Stimulated activated CD4-positive, alpha-beta T cell treated with anti-CD3 and anti-CD28 coated beads, Interleukin-15, amount 100 ng/mL, for 1 hour (primary cell): ENCODE data around the gene BCL11B.

Experiments
- DNase-seq, 2 donors: peaks; one replicate each; pipeline ENCODE4 v3.0.0-alpha.2; 2020; ENCODE audit warnings: low read depth in 1 of 2, low spot score in 1 of 2

Gene BCL11B

DNA sequence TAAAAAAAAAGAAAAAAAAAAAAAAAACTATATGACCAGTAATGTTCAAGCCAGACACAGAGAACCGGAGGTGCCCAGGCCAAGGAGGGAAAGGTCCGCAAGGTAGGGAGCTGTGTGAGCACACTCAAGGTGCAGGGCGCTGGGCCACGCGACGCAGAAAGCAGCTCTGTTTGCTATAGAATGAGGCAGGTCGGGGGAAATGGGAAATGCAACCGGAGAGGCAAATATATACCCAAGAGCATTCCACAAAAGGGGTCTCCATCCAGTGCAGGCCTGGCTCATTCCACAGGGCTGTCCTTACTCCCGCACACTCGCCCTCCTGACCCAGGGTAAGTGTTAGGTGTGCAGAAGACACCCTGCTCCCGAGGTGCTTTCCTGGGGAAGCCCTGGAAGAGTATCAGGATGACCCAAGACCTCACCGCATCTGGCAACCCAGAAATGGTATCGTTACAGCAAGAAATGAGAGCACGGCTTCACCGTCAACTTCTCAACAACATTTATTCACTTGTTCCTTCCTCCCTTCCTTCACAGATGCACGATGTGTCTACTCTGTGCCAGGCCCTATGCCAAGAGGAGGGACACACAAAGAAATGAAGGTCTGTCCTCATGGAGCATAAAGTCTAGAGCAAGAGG, 86.4 kb downstream of the BCL11B start:
- DNase-seq = no peak

DNA sequence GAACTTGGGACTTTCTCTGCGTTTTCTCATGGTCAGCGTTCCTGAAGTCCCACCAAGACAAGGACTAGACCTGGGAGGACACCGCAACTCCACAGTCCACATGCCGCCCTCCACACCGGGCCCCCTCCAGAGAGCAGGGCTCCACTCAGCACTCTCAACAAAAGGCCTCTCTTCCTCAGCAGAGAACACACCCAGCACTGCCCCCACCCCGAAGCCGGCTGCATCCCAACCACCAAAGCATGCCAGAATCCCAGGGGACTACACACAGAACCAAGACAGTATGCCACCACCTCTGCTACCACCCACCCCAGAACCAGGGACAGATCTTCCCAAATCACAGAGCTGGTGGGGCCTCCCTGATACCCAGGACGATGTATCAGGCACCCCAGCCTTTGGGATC, 88.3 kb downstream of the BCL11B start:
- DNase-seq = no peak

DNA sequence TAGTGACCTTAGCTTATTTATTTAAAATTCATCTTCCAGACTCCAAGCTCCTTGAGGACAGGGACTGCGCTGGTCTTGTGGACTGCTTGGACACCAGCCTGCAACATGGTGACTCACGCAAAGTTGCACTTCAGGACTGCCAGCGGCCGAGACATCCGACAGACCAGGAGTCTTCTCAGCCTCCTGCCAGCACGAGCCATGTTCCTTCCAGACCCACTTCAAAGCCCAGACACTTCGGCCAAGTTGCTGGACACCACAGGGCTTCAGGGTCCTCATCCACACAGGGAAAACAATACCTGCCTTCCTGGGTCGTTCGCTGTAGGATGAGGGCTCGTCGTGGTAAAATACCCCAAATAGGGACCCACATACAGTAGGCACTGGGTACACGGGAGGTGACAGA, 88.7 kb downstream of the BCL11B start:
- DNase-seq = no peak

DNA sequence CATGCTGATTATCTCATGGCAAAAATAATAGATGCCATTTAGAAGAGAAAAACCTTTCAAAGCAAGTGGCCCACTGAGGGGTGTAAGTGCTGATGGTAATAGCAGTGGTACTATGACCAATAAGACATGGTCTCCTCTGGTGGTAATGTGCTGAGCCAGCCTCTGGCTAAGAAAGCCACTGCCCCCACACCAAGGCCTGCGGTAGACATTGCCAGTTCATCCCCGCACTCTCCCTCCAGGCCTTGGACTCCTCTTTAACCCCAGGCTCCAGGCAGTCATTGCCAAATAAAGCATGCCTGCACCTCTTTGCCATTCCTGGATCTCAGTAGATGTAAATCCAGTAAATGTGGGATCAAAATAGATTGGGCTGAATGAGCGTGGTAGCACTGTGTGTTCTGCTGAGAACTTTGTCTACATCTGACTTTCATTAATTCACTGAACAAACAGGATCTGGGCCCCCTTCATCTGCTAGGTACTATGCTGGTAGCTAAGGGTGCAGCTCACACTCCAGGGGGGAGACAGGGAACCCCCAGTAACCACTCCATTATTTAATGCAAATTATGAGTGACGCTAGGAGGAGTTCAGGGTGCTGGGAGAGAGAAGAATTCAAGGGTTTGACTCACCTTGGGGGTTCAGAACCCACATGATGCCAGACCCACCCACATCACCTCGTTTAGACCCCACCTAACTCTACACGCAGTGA, 89.3 kb downstream of the BCL11B start:
- DNase-seq = no peak

DNA sequence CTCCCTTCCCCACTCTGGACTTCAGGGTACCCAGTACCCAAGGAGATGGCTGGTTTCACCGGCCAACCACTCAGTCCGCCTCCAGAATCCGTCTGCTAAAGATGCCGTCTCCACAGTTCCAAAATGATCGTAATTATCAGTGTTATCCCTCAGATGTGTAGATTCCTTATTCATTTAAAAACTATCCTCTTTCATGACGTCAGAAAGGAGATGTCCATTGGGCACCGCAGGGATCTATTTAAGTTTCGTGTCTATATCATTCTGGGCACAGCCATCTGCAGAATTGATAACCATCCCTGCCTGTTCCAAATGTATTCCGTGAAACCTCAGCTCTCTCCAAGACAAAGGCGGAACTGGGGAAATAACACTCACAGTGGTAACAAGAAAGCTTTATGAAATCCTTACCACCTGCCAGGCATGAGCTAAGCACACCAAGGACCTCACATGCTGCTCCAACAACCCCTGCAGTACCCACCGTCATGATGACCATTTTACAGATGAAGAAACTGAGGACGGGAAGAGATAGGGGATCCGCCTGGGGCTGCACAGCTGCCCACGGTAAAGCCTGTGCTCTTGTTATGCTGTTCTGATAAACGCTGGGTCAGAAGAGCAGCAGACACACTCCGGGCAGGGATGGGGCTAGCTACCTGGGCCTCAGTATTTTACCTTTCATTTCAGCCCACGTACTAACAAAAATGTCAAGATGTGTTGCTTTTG, 90.0 kb downstream of the BCL11B start:
- no peak for DNase-seq

DNA sequence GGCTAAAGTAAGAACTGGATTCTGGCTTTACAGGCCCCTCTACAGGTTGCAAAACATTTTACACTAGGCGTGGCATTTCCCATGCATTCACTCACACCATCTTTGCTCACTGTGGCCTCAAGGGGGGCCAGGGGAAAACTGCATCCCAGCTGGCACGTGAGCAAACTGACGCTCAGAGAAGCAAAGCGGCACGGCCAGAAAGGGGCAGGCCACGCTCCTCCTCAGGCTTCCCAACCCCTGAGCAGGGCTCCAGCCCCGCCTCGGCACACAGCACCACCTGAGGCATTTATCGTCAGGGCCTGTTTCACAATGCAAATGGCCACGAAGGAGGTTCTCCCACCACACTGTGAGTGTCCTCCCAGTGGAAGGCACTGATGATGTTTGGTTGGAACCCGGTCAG, 90.8 kb downstream of the BCL11B start:
- no peak for DNase-seq

DNA sequence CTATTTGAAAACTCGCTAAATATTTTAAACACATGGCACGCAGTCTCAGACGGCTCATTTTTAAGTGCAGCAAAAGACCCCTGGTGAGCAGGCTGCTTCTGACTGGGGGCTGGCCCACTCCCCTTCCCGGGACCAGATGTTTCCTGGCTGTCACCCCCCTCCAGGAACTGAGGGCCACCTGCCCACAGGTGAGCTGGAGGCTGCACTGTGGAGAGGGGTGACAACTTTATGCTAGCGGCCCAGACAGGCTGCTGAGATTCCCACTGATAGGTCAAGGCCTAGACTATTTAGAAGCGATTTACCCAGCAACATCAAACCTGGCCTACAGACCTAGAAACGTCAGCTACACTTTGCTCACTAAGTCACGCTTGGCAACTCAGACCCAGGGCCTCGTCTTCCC, 92.1 kb downstream of the BCL11B start:
- no peak for DNase-seq

DNA sequence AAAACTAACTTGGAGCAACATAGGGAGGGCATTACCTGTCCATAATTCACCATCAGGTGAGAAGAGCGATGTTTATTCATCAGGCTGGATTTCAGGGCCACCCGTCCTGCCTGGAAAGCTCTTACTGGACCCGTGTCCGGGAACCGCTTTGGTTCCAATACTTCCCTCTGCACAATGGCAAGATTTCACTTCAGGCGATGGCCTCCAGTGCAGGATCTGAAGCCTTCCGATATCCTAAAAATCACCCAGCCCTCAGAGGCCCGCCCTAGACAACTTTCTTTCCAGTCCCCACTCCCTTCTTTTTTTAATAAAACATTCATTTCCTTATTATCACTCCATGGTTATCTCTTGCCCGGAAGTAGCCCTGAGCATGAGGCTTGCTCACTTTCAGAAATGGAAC, 92.5 kb downstream of the BCL11B start:
- DNase-seq = no peak

DNA sequence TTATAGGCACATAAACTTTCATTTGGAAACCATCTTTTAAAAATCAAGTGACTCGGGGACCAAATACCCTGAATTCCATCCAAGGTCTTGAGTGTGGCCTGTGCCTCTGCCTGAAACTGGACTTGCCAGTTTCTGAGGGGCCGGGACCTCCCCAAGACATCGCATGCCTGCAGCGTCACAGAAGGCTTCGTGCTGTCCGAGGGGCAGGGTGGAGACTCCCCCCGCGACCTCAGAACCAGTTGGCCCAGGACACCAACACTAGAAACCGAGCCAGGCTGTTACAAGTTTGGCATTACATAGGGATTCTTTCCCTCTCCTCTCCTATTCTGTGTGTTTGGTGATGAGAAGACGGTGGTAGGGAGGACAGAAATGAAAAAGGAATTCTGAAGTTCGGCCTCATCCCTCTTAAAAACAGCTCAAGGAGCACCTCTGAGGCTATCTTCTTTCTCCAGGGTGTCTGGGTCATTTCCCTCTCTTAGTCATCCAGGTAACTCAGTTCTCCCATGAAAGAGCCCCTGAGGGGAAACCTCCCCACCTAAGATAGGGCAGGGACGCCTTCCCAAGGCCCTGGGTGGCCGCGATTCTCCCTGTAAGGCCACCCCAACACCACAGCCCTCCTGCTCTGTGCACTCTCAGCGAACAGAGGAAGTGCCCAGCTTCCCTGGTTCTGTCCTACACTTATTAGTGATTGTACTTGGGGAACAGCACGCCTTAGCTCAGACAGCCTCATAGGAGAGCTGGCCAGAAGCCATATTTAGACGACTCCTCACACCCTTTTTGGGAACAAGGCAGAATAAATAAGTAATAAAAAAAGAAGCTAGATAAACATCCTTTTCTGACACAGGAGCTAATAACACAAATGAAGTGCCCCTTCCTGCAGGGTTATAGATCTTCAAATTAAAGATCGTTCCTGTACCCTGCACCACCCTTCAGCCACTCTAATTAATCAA, 93.8 kb downstream of the BCL11B start:
- no peak for DNase-seq

DNA sequence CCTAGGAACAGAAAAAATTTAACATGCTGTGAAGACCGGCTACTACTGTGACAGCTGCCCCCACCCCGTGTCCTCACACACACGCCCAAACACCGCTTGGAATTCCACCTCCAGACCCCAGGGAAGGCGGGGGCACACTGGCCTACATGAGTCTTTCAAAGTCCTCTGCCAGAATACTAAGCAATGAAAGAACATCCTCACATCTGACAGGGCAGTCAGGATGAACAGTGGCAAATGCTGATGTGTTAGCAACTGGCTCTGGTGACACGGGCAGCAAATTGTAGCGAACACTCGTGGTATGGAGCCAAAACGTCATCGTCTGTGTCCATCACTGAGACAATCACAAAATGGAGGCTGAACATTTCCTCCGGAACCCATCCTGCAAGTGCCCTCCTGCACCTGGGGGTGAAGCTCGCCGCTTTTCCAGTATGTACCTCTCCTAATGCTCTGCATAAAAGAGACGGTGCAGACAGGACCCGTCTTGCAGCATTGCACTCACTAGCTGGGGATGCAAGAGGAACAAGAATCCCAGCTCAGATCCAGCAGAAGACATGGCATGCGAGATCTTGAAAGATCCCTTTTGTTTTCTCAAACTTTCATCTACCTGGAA, 94.8 kb downstream of the BCL11B start:
- DNase-seq = no peak

DNA sequence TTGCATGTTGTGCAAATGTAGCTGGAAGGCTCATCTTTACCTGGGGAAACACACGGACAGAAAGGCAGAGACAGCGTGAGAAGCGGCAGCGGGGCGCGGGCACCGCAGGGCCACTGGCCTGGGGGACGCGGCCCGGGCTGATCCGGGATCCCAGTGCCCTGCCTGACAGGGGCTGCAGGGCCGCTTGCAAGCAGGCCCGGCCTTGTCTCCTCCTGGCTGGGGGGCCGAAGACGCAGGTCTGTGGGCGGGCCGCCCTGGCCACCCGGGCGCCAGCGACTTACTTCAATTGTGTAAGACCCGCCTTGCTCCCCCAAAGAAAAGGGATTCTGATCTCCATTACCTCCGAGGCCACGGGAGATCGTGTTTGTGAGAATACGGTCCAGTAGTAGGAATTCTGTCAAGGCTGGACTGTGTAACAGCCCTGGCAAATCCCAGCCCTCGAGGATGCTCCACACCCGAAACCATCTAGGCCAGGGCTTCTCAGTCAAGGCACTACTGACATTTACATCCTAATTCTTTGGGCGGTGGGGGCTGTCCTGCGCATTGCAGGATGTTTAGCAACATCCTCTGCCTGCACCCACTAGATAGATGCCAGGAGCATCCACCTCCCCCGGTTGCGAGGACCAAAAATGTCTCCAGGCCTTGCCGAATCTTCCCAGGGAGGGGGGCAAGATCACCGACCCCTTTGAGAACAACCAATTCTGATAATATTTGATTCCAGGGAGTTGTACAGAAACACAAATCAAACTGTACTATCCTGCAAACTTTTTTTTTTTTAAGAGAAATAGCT, 95.6 kb downstream of the BCL11B start:
- DNase-seq = no peak

DNA sequence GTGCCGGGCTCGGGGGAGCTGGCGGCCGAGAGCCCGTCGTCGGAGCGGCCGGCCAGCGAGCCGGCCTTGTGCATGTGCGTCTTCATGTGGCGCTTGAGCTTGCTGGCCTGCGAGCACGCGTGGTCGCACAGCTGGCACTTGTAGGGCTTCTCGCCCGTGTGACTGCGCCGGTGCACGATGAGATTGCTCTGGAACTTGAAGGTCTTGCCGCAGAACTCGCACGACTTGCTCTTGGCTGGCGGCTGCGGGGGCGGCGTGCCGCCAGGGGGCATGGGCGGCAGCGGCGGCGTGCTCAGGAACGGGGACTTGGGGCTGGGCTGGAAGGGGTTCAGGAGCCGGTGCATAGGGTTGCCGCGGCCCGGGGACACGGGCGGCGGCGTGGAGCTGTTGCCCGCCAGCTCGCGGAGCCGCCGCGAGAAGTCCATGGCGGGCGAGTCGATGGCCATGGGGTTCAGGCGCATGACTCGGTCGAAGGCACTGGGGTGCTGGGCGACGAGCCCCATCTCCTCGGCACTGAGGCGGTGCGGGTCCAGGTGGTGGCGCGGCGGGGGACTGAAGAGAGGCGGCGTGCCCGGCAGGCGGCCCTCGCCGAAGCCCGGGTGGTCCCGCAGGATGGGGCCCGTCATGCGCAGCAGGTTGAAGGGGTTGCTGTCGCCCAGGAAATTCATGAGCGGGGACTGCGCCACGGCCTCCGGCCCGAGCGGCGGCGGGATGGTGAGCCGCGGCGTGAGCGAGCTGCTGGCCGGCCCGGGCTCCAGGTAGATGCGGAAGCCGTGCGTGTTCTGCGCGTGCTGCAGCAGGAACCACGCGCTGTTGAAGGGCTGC, 96.5 kb downstream of the BCL11B start:
- no peak for DNase-seq

DNA sequence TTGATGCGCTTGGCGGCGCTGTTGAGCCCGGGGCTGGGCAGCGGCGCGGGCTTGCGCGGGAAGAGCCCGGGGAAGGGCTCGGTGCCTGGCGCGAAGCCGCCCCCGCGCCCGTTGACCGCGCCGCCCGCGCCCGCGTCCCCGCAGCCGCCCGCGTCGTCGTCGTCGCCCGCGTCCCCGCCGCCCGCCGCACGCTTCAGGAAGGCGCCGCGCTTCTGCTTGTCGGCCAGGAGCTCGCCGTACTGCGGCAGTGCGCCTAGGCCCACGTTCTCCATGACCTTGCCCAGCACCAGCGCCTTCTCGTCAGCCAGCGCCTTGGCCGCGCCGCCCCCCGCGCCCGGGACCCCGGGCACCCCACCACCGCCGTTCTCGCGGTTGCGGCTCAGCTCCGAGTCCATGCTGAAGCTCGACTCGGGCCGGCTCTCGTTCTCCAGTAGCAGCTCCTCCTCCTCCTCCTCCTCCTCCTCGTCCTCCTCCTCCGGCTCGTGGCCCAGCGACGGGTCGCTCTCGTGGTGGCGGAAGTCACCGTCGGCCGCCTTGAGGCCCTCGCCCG, 97.2 kb downstream of the BCL11B start:
- DNase-seq = no peak

DNA sequence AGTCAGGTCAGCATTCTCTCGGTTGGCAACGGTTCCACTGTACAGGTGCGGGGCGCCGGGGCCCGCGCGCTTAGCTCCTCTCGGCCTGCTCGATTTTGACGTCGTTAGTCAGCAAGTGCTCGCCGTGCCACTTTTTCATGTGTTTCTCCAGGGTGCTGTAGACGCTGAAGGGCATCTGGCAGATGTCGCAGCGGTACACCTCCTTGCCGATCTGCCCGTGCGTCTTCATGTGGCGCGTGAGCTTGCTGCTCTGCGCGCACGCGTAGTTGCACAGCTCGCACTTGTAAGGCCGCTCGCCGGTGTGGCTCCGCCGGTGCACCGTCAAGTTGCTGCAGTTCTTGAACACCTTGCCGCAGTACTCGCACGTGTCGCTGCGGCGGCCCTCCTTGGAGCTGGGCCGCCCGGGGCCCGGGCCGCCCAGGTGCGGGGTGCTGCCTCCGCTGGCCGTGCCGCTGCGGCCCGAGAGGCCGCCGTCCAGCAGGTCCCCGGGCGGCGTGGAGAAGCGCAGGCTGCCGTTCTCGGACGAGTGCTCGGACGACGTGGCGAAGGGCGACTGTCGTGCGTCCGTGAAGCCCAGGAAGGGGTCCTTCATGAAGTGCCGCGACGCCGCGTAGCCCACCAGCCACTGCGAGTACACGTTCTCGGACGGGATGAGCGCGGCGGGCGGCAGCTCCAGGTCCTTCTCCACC, 97.8 kb downstream of the BCL11B start:
- DNase-seq = no peak

DNA sequence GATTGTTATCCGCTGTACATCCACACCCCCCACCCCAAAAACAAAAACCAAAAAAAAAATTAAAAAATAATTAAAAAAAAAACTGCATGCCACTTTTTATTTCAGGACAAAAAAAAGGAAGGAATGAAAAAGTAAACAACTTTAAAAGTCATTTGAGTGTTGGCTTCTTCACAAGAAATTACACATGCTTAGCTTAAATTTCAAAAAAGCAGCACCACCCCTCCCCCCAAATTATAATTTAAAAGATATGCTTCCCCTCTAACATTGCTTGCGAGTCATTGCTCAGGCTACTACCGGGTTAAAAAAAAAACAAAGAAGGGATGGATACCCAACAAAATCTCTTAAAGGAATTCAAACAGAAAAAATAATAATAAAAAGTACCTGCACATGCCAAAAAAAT, 98.5 kb downstream of the BCL11B start:
- no peak for DNase-seq

DNA sequence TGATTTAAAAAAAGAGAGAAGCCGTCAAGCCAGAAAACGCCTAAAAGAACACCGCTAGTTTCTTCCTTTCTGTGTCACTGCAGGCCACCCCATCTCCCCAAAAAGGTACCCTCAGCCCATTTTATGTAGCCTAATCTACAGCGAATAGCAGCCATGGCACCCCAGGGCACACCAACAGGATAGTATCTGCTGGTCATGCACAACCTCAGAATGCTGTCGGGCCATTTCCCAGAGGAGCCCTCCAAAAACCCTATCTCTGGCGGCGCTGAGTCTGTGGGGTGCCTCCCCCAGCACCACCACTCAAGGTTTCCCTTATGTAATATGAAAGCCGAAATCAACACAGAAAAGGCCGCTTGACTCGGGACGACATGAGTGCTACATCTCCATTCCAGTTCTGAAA, 98.9 kb downstream of the BCL11B start:
- DNase-seq = no peak

DNA sequence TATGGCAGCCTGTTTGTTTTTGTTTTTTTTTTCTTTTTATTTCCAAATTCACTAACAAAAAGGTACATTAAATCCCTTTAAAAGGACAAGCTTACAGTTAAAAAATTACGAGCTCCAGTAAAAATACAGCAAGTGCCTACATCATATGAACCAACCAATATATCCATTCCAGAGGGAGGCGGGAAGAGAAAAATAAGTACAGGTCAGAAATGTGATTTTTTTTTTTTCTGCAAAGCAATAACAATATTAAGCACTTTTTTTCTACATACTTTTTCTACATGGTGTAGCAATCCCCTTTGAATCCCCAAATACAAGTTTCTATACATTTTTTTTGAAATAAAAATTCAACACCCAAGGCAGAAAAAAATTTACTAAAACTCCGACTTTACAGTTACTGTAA, 100.6 kb downstream of the BCL11B start:
- DNase-seq = no peak

DNA sequence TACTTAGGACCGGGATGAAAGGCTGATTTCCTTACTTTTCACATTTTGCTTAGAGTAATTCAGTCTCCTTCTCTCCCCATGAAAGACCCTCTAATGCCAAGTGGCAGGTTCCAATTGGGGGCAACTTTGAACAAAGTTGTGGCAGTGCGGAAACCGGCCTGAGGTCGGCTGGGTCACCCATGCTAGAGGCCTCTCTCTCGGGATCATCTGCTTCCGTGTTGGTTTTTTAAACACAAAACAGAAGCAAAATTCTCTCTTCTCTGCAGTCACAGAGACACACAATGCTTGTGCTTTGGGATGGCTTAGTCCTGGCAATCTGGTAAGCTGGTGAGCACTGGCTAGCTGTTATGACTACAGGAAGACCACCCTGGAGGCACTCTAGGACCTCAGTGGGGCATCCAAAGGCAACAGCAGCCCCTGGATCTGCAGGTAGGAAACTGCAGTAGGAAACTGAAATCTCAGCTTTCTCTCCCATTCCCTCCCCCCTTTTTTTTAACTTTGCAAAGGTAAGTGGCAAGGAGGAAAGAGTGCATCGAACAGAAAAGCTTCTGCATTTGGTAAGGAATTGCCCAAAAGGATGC, 102.1 kb downstream of the BCL11B start:
- no peak for DNase-seq
